Urinary bladder (tissue), 4 donors: ENCODE measurements around the gene XRCC4. TPM values are rescaled to one million over a fixed set of nuclear protein-coding genes. Genes with fewer than 3 reads are reported as not detected.

ENCODE experiments used
- DNase-seq: peaks from one replicate; pipeline ENCODE4 v3.0.0-alpha.2; 2015; ENCODE audit errors: extremely low spot score
- H3K27ac ChIP-seq: one replicate; pipeline ENCODE4 v1.5.1; 2013; ENCODE audit warnings: low read depth, mild to moderate bottlenecking, moderate library complexity
- H3K36me3 ChIP-seq: one replicate; pipeline ENCODE4 v1.6.1; 2013; ENCODE audit warnings: mild to moderate bottlenecking, moderate library complexity; ENCODE audit not compliant: insufficient read depth
- H3K4me1 ChIP-seq: one replicate; pipeline ENCODE4 v1.6.1; 2013; ENCODE audit warnings: mild to moderate bottlenecking, moderate library complexity; ENCODE audit not compliant: insufficient read depth
- H3K4me3 ChIP-seq: one replicate; pipeline ENCODE4 v1.5.1; 2013; ENCODE audit warnings: low read depth, low read length
- WGBS: extraction: QIAGEN DNeasy Blood & Tissue Kit; methylation state at CpG from one replicate; pipeline ENCODE4 v1.1.7; 2013; 5-methylcytosine and 5-hydroxymethylcytosine counted together
- polyA plus RNA-seq: library from polyadenylated mRNA; stranded (reverse); fragments of 200-250 nt; gene quantifications from one replicate; pipeline ENCODE4 v1.2.3, GENCODE V29; 2013
- total RNA-seq: library from RNA; depleted of rRNA; stranded (reverse); fragments of >200 nt; gene quantifications from one replicate; pipeline ENCODE4 v1.2.3, GENCODE V29; 2014
- donor health status: healthy with polysubstance abuse.
- donor health status: healthy.

Gene XRCC4
- total RNA-seq = 12.1 TPM
- polyA plus RNA-seq = 8.0 TPM

DNA sequence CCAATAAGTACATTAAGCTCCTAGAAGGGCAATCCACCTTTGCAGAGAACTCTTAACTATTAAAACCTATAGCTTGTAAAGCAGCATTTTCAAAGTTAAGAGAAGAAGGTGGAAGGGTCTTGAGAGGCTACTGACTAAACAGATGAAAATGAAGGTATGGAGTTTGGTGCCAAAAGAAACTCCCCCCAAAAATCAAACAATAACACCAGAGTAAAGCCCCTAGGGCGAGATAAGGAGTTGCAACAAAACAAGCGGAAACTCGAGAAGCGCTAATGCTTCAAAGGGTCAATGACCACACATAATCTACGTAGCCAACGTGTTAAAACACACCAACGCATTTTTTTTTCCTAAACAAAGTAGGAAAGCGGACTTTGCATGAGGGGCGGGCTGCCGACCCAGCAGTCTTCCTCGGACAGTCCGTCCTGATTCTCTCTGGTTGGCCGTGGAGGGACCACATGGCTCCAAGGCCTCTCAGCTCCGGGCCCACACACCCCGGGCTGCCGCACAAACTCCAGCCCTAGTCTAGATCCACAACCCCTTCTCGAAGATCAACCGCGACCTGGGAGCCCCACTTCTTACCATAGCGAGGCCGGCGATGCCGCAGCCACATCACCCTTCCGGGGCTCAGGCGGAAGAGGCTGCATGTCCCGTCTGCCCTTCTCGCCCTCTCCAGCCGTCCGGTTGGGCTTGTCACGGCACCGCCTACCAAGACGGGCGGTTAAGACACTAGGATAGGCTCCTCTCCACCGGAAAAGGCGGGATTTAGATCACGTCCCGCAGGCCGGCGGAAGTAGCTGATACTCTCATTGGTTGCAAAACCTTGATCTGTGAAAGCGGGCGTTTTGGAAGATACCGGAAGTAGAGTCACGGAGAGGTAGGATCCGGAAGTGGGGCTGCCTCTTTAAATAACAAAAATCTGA is at the start of gene XRCC4, which contains the start of gene TMEM167A:
TSS of gene XRCC4 (plus strand) at position 806 of the 920 bp plus-strand sequence. CDS start 27,373 bp downstream, outside the sequence.
TSS of gene TMEM167A (minus strand) at position 653 of the 920 bp plus-strand sequence. CDS start at position 582, 71 bp downstream.
- no peaks in the 10 kb centered on the region for H3K4me1 ChIP-seq
- under 1% methylated on average over 44 of the region's 44 CpGs for WGBS
- peak within 1 kb of the TSS; percentile 71 for H3K27ac ChIP-seq
- peak within 1 kb of the TSS; percentile 69 for H3K4me3 ChIP-seq
- no peaks in the 10 kb centered on the region for H3K36me3 ChIP-seq
- DNase-seq = peak; percentile 97

DNA sequence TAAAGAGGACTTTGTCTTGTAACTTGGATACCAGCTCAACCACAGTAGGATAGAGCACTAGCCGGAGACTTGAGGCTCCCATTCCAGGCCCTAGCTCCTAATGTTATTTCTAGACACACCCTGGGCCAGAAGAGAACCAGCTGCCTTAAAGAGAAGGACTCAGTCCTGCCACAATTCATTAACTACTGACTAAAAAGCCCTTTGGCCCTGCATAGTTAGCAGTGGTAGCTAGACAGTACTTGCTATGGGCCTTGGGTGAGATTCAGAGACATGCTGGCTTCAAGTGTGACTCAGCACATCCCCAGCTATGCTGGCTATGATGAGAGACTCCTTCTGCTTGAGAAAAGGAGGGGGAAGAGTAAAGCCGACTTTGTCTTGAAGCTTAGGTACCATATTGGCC is 47.4 kb upstream of the XRCC4 start:
- H3K4me3 ChIP-seq = no peak overlapping the region
- no peaks in the 10 kb centered on the region for H3K36me3 ChIP-seq
- no peak for DNase-seq
- H3K4me1 ChIP-seq = no peaks in the 10 kb centered on the region
- no peak overlapping the region for H3K27ac ChIP-seq
- 94% methylated on average over 2 of the region's 2 CpGs for WGBS

DNA sequence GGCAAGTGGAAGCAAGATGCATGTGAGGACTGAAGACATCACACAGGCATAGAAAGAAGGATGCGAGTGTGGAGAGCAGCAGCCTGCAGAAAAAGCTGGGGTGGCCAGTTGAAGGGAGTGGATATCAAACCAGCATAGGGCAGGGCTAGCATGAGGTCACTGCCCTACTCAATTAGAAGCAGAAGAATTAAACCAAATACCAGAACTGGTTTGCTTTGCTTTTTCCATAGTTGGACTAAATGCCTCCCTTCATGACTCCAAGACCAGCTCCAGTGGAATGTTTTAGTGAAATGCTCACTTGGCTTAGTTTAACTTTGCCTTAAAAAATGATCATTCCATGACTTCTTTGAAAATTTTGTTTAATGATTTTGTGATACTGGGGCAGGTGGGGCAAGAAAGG is 46.0 kb upstream of the XRCC4 start:
- Histone ChIP-seq H3K27ac (no peak overlapping the region), H3K4me3 (no peak overlapping the region)
- WGBS = 88% methylated on average over 1 of the region's 1 CpG

DNA sequence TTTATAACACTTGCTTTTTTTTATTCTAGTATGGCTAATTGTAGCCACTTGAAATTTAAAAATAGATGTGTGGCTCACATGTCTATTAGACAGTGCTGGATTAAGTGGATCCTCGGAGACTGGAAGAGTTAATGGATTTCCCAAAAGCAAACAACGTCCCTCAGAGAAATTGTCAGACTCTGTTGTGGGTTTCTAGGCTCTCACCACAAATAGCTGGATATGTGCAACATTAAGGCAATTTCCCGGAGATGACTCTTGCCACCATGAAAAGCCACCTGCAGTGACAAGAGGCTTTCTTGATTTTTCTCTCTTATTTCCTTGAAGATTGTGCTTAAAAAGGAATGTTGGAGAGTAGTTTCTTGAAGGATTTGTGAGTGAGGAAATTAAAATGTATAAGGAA is 43.3 kb upstream of the XRCC4 start:
- no peaks in the 10 kb centered on the region for H3K4me1 ChIP-seq
- no peak for DNase-seq
- H3K36me3 ChIP-seq = no peaks in the 10 kb centered on the region
- H3K27ac ChIP-seq = no peak overlapping the region
- WGBS = 77% methylated on average over 3 of the region's 3 CpGs
- H3K4me3 ChIP-seq = no peak overlapping the region

More for the DNA sequence above, 46.0 kb upstream of the XRCC4 start:
- Histone ChIP-seq H3K36me3 (no peaks in the 10 kb centered on the region), H3K4me1 (no peaks in the 10 kb centered on the region)
- no peak for DNase-seq

DNA sequence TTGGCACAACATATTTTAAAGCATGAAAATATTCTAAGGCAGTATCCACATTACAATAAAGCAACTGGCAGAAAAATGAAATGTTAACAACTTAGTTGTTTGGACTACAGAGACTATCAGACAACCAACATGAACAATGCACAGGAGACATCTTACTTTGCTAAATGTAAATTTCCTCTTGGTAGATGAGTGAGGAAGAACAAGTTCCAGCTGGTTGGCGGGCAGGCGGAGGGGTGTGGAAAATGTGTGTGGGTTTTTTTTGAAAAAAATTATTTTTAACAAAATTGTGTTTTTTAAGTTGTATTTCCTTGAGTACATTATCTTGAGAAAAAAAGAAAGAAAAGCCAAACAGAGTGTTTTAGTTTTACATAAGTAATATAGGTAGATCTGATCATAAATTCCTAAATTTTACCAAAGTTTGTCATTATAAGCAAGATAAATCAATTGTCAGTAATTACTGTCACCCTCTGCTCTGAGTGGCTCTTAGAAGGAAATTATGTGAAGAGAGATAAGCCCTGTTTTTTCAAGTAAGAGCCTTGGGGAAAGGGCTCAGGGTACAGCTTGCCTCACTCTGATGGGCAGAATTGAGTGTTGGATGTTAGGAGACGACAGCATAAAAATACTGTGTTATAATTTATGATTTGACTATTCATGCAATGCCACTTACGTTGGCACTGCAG is 42.7 kb upstream of the XRCC4 start:
- no peak for DNase-seq
- H3K4me1 ChIP-seq = no peaks in the 10 kb centered on the region
- H3K4me3 ChIP-seq = no peak overlapping the region
- H3K36me3 ChIP-seq = no peaks in the 10 kb centered on the region
- no peak overlapping the region for H3K27ac ChIP-seq
- WGBS = 89% methylated on average over 4 of the region's 4 CpGs

DNA sequence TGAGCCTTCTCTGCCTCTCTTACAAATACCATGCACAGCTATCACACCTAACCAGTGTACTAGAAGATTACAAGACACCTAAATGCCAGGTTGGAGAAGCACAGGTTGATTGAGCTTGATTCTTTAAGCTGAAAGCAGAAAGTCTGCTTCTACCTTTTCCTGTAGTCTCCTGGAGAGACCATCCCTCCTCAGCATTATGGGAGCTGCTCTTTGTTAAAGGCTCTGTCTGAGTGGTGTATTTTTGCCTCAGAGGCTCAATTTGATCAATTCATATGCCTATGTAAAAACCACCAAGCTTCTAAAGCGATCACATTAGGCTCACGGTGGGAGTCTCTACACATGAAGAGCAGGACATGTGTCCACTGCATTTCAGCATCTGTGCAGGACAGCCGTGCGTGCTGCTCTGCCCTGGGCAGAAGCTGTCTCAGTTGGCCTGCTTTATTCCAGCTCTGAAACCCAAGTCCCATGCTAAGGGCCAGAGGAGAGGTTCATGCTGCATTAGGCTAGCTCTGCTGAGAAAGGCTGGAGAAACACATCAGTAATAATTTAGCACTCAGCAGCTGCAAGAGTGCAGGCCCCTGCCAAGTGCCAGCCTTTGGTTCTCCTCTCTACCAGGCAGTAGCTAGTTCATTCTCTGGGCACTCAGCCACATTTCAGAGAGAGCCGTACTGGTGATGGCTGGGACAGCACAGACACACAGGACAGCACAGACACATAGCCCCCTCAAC is 41.8 kb upstream of the XRCC4 start:
- 70% methylated on average over 5 of the region's 5 CpGs for WGBS
- no peaks in the 10 kb centered on the region for H3K4me1 ChIP-seq
- no peak overlapping the region for H3K27ac ChIP-seq
- H3K4me3 ChIP-seq = no peak overlapping the region
- peak; percentile 11 for DNase-seq
- H3K36me3 ChIP-seq = no peaks in the 10 kb centered on the region

DNA sequence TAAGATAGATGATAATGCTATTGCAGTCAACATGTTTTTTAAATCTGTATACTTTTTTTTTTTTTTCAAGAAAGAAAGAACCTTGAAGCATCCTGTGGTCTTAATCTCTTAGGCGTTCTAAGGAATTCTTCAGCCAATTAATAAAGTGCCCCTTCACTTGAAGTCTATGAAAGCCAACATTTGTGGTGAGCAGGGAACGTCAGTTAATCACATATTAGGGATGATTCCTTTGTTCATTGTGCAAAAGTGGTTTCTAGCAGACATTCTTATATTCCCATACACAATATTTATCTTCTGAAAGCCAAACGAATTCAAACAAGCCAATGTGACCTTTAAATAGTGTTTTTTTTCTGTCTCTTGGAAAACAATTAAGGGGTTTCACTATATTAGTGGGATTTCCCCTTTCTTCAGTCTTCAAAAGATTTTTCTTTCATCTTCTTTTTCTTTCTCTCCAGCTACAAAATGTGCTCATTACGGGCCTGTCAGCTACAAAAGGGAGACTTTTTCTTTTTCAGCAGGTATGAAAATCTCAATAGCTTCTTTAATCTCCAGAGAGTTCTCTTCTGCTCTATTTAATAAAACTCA is 40.3 kb upstream of the XRCC4 start:
- 82% methylated on average over 4 of the region's 4 CpGs for WGBS
- Histone ChIP-seq H3K4me1 (no peaks in the 10 kb centered on the region), H3K4me3 (no peak overlapping the region), H3K27ac (no peak overlapping the region), H3K36me3 (no peaks in the 10 kb centered on the region)
- no peak for DNase-seq

DNA sequence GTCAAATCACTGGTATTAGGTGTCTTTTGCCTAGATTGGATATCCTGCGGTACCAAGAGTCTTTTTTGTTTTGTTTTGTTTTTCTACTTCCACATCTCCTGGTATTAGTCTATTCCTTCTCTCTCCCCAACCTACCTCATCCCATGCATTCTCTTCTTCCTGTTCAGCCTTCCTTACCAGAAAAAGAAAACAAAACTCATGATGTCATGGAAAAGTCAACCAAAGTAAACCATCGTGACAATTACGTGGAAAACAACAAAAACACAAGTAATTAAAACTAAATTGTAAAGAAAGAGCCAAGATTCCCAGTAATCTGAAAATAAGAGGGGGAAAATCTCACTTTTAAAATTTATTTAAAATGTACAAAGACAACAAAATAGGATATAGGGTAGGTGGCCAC is 38.4 kb upstream of the XRCC4 start:
- Histone ChIP-seq H3K36me3 (no peaks in the 10 kb centered on the region), H3K4me3 (no peak overlapping the region), H3K27ac (no peak overlapping the region), H3K4me1 (no peaks in the 10 kb centered on the region)
- no peak for DNase-seq
- 97% methylated on average over 3 of the region's 3 CpGs for WGBS

DNA sequence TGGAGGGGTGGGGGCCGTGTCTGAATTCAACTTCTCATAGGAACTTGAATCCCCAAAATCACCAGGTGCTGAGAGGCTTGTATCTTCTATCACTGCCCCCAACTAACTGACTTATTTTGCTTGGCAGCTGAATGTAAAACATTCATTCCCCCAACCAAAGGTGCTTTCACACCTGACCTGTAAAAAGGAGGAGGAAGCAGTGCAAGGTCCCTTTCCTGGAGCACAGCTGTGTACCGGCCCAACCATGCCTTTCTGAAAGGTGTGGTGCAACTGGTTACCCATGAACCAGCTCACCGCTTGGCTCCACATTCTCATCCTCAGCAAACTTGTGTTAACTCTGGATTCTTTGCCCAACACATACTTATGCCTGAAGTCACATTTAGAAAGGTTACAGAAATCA is 34.8 kb upstream of the XRCC4 start:
- H3K27ac ChIP-seq = no peak overlapping the region
- H3K4me3 ChIP-seq = no peak overlapping the region
- DNase-seq = no peak
- H3K36me3 ChIP-seq = no peaks in the 10 kb centered on the region
- 95% methylated on average over 3 of the region's 3 CpGs for WGBS
- no peaks in the 10 kb centered on the region for H3K4me1 ChIP-seq

DNA sequence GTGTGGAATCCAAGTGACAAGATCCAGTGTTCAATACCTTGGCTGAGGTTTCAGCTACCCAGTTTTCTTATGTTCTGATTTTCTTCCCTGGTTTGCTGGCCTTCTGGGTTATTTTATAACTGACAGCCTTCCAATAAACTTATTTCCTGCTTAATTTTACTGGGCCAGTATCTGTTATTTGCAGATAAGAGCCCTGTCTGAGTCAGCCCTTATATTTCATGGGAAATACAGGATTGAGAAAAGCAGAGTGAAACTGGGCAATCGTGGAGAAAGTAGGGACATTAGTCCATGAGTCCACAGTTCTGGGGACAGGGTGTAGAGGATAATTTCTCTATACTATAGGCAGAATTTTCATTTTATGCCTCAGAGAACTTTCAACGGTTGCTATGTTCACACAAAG is 32.4 kb upstream of the XRCC4 start:
- H3K4me3 ChIP-seq = no peak overlapping the region
- H3K4me1 ChIP-seq = no peaks in the 10 kb centered on the region
- no peak overlapping the region for H3K27ac ChIP-seq
- H3K36me3 ChIP-seq = peaks cover 2% of the 10 kb centered on the region
- DNase-seq = no peak
- WGBS = 64% methylated on average over 2 of the region's 2 CpGs

DNA sequence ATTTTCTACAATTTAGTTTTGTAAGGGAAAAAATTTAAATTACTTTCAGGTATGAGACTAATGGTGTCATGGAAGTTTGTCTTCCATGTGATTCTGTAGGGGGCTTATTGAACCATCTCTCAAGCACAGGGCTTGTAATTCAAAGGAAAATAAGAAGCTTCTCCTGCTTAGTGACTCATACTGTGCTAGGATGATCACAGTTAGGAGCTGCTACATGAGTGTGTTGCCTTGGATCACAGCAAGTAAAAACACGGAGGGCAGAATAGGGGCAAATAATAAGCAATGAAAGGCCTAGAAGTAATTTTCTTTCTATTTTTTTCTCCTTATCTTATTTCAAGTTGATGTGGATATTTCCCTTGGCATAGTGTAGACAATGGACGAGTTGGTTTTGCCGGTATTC is 29.1 kb upstream of the XRCC4 start:
- H3K4me3 ChIP-seq = no peak overlapping the region
- 83% methylated on average over 3 of the region's 3 CpGs for WGBS
- no peak for DNase-seq

DNA sequence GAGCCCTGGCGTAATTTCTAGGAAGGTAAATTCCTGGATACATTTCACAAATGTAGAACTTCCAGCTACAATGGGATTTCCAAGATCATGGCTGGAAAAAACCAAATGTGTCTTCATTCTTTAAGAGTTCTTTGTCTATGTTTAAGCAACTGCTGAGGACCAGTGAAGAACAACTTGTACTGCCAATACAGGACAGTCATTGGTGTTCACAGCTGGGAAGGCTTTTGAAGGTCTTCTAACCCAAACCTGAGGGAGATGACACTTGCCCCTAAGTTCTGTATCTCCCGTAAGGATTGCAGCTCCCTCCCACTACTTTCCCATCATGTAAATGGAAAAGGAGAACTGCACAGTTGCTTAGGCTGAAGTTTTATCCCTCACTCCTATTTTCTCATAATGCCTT is 28.5 kb upstream of the XRCC4 start:
- Histone ChIP-seq H3K27ac (no peak overlapping the region), H3K4me3 (no peak overlapping the region), H3K4me1 (peaks cover 2% of the 10 kb centered on the region), H3K36me3 (peaks cover 2% of the 10 kb centered on the region)
- WGBS = 92% methylated on average over 2 of the region's 2 CpGs
- DNase-seq = no peak

More for the DNA sequence above, 29.1 kb upstream of the XRCC4 start:
- H3K27ac ChIP-seq = no peak overlapping the region
- H3K4me1 ChIP-seq = peaks cover 2% of the 10 kb centered on the region
- H3K36me3 ChIP-seq = peaks cover 2% of the 10 kb centered on the region

DNA sequence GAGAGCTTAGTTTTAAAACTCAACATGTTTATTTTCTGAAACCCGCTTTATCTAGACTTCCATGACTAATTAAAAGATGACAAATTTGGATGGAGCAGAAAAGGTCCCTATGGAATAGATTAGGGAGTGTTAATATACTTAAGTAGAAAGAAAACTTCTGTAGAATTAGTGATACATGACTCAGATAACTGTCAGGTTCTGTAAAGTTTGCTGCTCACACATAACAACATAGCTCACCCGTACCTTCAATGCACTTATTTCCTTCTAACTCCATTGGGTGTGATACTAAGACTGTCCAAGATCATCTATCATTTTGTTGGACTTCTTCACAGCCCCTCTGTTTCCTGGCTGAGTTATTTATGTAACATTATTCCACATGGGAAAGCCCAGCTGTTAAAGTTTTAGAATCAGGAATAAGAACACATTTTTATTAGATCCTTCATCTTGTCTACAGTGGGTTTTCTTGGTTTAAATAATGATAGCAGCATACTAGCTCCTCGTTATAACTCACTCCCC is 27.9 kb upstream of the XRCC4 start:
- WGBS = 56% methylated on average over 3 of the region's 3 CpGs
- H3K36me3 ChIP-seq = peaks cover 2% of the 10 kb centered on the region
- peak; percentile 21 for DNase-seq
- no peak overlapping the region for H3K27ac ChIP-seq
- no peak overlapping the region for H3K4me3 ChIP-seq
- H3K4me1 ChIP-seq = peaks cover 2% of the 10 kb centered on the region
